ENCODE data around the gene DUS3L.

Gene DUS3L

GRCh38 chr19:5821521-5822180, 30.7 kb upstream of the DUS3L start:
- Histone ChIP-seq H3K9me3 (ENCODE audit: control insufficient read depth in 5 of 5, low read length in 5 of 5) (no peaks in the 10 kb centered on the region), H3K4me3 (ENCODE audit: low read depth in 1 of 5, low read length in 5 of 5) (no peak overlapping the region), H3K27me3 (ENCODE audit: control insufficient read depth in 5 of 5, insufficient read depth in 4 of 5, low read length in 5 of 5) (peaks cover 3 to 29% (median 7%) of the 10 kb centered on the region in 5 donors), H3K9ac (ENCODE audit: low read length in 5 of 5) (no peak overlapping the region), H3K4me1 (ENCODE audit: control insufficient read depth in 5 of 5, insufficient read depth in 5 of 5, low read length in 5 of 5) (peaks cover 0 to 4% (median 0%) of the 10 kb centered on the region in 5 donors), H3K36me3 (ENCODE audit: control insufficient read depth in 5 of 5, insufficient read depth in 5 of 5, low read length in 5 of 5) (no peaks in the 10 kb centered on the region), H3K27ac (ENCODE audit: low read depth, low read length) (no peak overlapping the region)

- H3K27me3 ChIP-seq (ENCODE audit: control insufficient read depth in 5 of 5, insufficient read depth in 4 of 5, low read length in 5 of 5), result peaks cover 3 to 29% (median 7%) of the 10 kb centered on the region in 5 donors
- no peaks in the 10 kb centered on the region for H3K4me1 ChIP-seq (ENCODE audit: control insufficient read depth in 5 of 5, insufficient read depth in 5 of 5, low read length in 5 of 5)
- no peak overlapping the region for H3K27ac ChIP-seq (ENCODE audit: low read depth, low read length)
- H3K4me3 ChIP-seq (ENCODE audit: low read depth in 1 of 5, low read length in 5 of 5), result no peak overlapping the region
- H3K9ac ChIP-seq (ENCODE audit: low read length in 5 of 5), result no peak overlapping the region
- H3K9me3 ChIP-seq (ENCODE audit: control insufficient read depth in 5 of 5, low read length in 5 of 5), result no peaks in the 10 kb centered on the region
- no peaks in the 10 kb centered on the region for H3K36me3 ChIP-seq (ENCODE audit: control insufficient read depth in 5 of 5, insufficient read depth in 5 of 5, low read length in 5 of 5)
These were observed 29.8 kb upstream of the DUS3L start for GRCh38 chr19:5820785-5821184.

- Histone ChIP-seq H3K9me3 (ENCODE audit: control insufficient read depth in 5 of 5, low read length in 5 of 5) (no peaks in the 10 kb centered on the region), H3K4me3 (ENCODE audit: low read depth in 1 of 5, low read length in 5 of 5) (no peak overlapping the region), H3K4me1 (ENCODE audit: control insufficient read depth in 5 of 5, insufficient read depth in 5 of 5, low read length in 5 of 5) (no peaks in the 10 kb centered on the region), H3K36me3 (ENCODE audit: control insufficient read depth in 5 of 5, insufficient read depth in 5 of 5, low read length in 5 of 5) (no peaks in the 10 kb centered on the region), H3K9ac (ENCODE audit: low read length in 5 of 5) (no peak overlapping the region), H3K27me3 (ENCODE audit: control insufficient read depth in 5 of 5, insufficient read depth in 4 of 5, low read length in 5 of 5) (peaks cover 7 to 30% (median 10%) of the 10 kb centered on the region in 5 donors), H3K27ac (ENCODE audit: low read depth, low read length) (no peak overlapping the region)
These were observed 27.6 kb upstream of the DUS3L start for GRCh38 chr19:5818594-5818993.

GRCh38 chr19:5817218-5817617, 26.3 kb upstream of the DUS3L start:
- Histone ChIP-seq H3K36me3 (ENCODE audit: control insufficient read depth in 5 of 5, insufficient read depth in 5 of 5, low read length in 5 of 5) (no peaks in the 10 kb centered on the region), H3K4me1 (ENCODE audit: control insufficient read depth in 5 of 5, insufficient read depth in 5 of 5, low read length in 5 of 5) (no peaks in the 10 kb centered on the region), H3K27ac (ENCODE audit: low read depth, low read length) (no peak overlapping the region), H3K9ac (ENCODE audit: low read length in 5 of 5) (no peak overlapping the region), H3K27me3 (ENCODE audit: control insufficient read depth in 5 of 5, insufficient read depth in 4 of 5, low read length in 5 of 5) (peaks cover 7 to 24% (median 10%) of the 10 kb centered on the region in 5 donors), H3K9me3 (ENCODE audit: control insufficient read depth in 5 of 5, low read length in 5 of 5) (no peaks in the 10 kb centered on the region), H3K4me3 (ENCODE audit: low read depth in 1 of 5, low read length in 5 of 5) (no peak overlapping the region)

- Histone ChIP-seq H3K36me3 (ENCODE audit: control insufficient read depth in 5 of 5, insufficient read depth in 5 of 5, low read length in 5 of 5) (no peaks in the 10 kb centered on the region), H3K9ac (ENCODE audit: low read length in 5 of 5) (no peak overlapping the region), H3K4me3 (ENCODE audit: low read depth in 1 of 5, low read length in 5 of 5) (no peak overlapping the region), H3K9me3 (ENCODE audit: control insufficient read depth in 5 of 5, low read length in 5 of 5) (no peaks in the 10 kb centered on the region), H3K4me1 (ENCODE audit: control insufficient read depth in 5 of 5, insufficient read depth in 5 of 5, low read length in 5 of 5) (no peaks in the 10 kb centered on the region), H3K27me3 (ENCODE audit: control insufficient read depth in 5 of 5, insufficient read depth in 4 of 5, low read length in 5 of 5) (peaks cover 7 to 19% (median 10%) of the 10 kb centered on the region in 5 donors), H3K27ac (ENCODE audit: low read depth, low read length) (no peak overlapping the region)
These were observed 23.9 kb upstream of the DUS3L start for GRCh38 chr19:5814852-5815246.

GRCh38 chr19:5814123-5814851, 23.3 kb upstream of the DUS3L start:
- Histone ChIP-seq H3K27ac (ENCODE audit: low read depth, low read length) (no peak overlapping the region), H3K36me3 (ENCODE audit: control insufficient read depth in 5 of 5, insufficient read depth in 5 of 5, low read length in 5 of 5) (no peaks in the 10 kb centered on the region), H3K4me1 (ENCODE audit: control insufficient read depth in 5 of 5, insufficient read depth in 5 of 5, low read length in 5 of 5) (no peaks in the 10 kb centered on the region), H3K9me3 (ENCODE audit: control insufficient read depth in 5 of 5, low read length in 5 of 5) (no peaks in the 10 kb centered on the region), H3K27me3 (ENCODE audit: control insufficient read depth in 5 of 5, insufficient read depth in 4 of 5, low read length in 5 of 5) (peaks cover 7 to 19% (median 10%) of the 10 kb centered on the region in 5 donors), H3K4me3 (ENCODE audit: low read depth in 1 of 5, low read length in 5 of 5) (no peak overlapping the region), H3K9ac (ENCODE audit: low read length in 5 of 5) (no peak overlapping the region)

- no peak overlapping the region for H3K4me3 ChIP-seq (ENCODE audit: low read depth in 1 of 5, low read length in 5 of 5)
- H3K9me3 ChIP-seq (ENCODE audit: control insufficient read depth in 5 of 5, low read length in 5 of 5), result peaks cover 0 to 3% (median 0%) of the 10 kb centered on the region in 5 donors
- H3K27me3 ChIP-seq (ENCODE audit: control insufficient read depth in 5 of 5, insufficient read depth in 4 of 5, low read length in 5 of 5), result peaks cover 0 to 13% (median 7%) of the 10 kb centered on the region in 5 donors
- H3K36me3 ChIP-seq (ENCODE audit: control insufficient read depth in 5 of 5, insufficient read depth in 5 of 5, low read length in 5 of 5), result no peaks in the 10 kb centered on the region
- H3K4me1 ChIP-seq (ENCODE audit: control insufficient read depth in 5 of 5, insufficient read depth in 5 of 5, low read length in 5 of 5), result no peaks in the 10 kb centered on the region
- H3K27ac ChIP-seq (ENCODE audit: low read depth, low read length), result no peak overlapping the region
- no peak overlapping the region for H3K9ac ChIP-seq (ENCODE audit: low read length in 5 of 5)
These were observed 20.2 kb upstream of the DUS3L start for GRCh38 chr19:5811117-5811516.

- Histone ChIP-seq H3K9ac (ENCODE audit: low read length in 5 of 5) (no peak overlapping the region), H3K27ac (ENCODE audit: low read depth, low read length) (no peak overlapping the region), H3K4me3 (ENCODE audit: low read depth in 1 of 5, low read length in 5 of 5) (no peak overlapping the region), H3K4me1 (ENCODE audit: control insufficient read depth in 5 of 5, insufficient read depth in 5 of 5, low read length in 5 of 5) (peaks cover 0 to 7% (median 0%) of the 10 kb centered on the region in 5 donors), H3K36me3 (ENCODE audit: control insufficient read depth in 5 of 5, insufficient read depth in 5 of 5, low read length in 5 of 5) (no peaks in the 10 kb centered on the region), H3K9me3 (ENCODE audit: control insufficient read depth in 5 of 5, low read length in 5 of 5) (peaks cover 0 to 3% (median 0%) of the 10 kb centered on the region in 5 donors), H3K27me3 (ENCODE audit: control insufficient read depth in 5 of 5, insufficient read depth in 4 of 5, low read length in 5 of 5) (peaks cover under 1 to 18% (median 11%) of the 10 kb centered on the region in 5 donors)
These were observed 18.5 kb upstream of the DUS3L start for GRCh38 chr19:5809469-5809868.

GRCh38 chr19:5809053-5809452, 18.1 kb upstream of the DUS3L start:
- peaks cover 0 to 3% (median 0%) of the 10 kb centered on the region in 5 donors for H3K9me3 ChIP-seq (ENCODE audit: control insufficient read depth in 5 of 5, low read length in 5 of 5)
- no peak overlapping the region for H3K9ac ChIP-seq (ENCODE audit: low read length in 5 of 5)
- H3K36me3 ChIP-seq (ENCODE audit: control insufficient read depth in 5 of 5, insufficient read depth in 5 of 5, low read length in 5 of 5), result no peaks in the 10 kb centered on the region
- no peak overlapping the region for H3K27ac ChIP-seq (ENCODE audit: low read depth, low read length)
- H3K4me1 ChIP-seq (ENCODE audit: control insufficient read depth in 5 of 5, insufficient read depth in 5 of 5, low read length in 5 of 5), result peaks cover 0 to 10% (median 0%) of the 10 kb centered on the region in 5 donors
- peaks cover 0 to 19% (median 13%) of the 10 kb centered on the region in 5 donors for H3K27me3 ChIP-seq (ENCODE audit: control insufficient read depth in 5 of 5, insufficient read depth in 4 of 5, low read length in 5 of 5)
- no peak overlapping the region for H3K4me3 ChIP-seq (ENCODE audit: low read depth in 1 of 5, low read length in 5 of 5)

- Histone ChIP-seq H3K36me3 (ENCODE audit: control insufficient read depth in 5 of 5, insufficient read depth in 5 of 5, low read length in 5 of 5) (no peaks in the 10 kb centered on the region), H3K9me3 (ENCODE audit: control insufficient read depth in 5 of 5, low read length in 5 of 5) (peaks cover 0 to 3% (median 0%) of the 10 kb centered on the region in 5 donors), H3K4me3 (ENCODE audit: low read depth in 1 of 5, low read length in 5 of 5) (no peak overlapping the region), H3K27ac (ENCODE audit: low read depth, low read length) (no peak overlapping the region), H3K9ac (ENCODE audit: low read length in 5 of 5) (no peak overlapping the region), H3K27me3 (ENCODE audit: control insufficient read depth in 5 of 5, insufficient read depth in 4 of 5, low read length in 5 of 5) (peaks cover 5 to 26% (median 18%) of the 10 kb centered on the region in 5 donors), H3K4me1 (ENCODE audit: control insufficient read depth in 5 of 5, insufficient read depth in 5 of 5, low read length in 5 of 5) (peaks cover 0 to 18% (median 6%) of the 10 kb centered on the region in 5 donors)
These were observed 17.3 kb upstream of the DUS3L start for GRCh38 chr19:5808120-5808816.
